Stimulated activated memory B cell treated with anti-CD40 and anti-IgM and Interleukin-4, amounts not matched to agents 10 μg/mL and 1 μg/mL and 100 μg/mL, for 72 hours (primary cell): ENCODE results near the gene PRR23C.

Experiments
- ATAC-seq: fragments of 150-1000 bp; cut with Tn5 transposase; 2 replicates; pipeline ENCODE4 v1.10.0; 2021
- H3K27ac Mint-ChIP-seq: one replicate; pipeline ENCODE4 v1.8.0; 2022; ENCODE audit warnings: mild to moderate bottlenecking, mixed read lengths
- H3K27me3 Mint-ChIP-seq: one replicate; pipeline ENCODE4 v1.8.0; 2022; ENCODE audit warnings: mixed read lengths
- H3K36me3 Mint-ChIP-seq: one replicate; pipeline ENCODE4 v1.8.0; 2022; ENCODE audit warnings: mixed read lengths
- H3K4me1 Mint-ChIP-seq: one replicate; pipeline ENCODE4 v1.8.0; 2022; ENCODE audit warnings: mixed read lengths
- H3K4me3 Mint-ChIP-seq: one replicate; pipeline ENCODE4 v1.8.0; 2022; ENCODE audit warnings: mild to moderate bottlenecking, moderate library complexity, mixed read lengths
- H3K9me3 Mint-ChIP-seq: one replicate; pipeline ENCODE4 v1.8.0; 2022; ENCODE audit warnings: mixed read lengths

Gene PRR23C

DNA sequence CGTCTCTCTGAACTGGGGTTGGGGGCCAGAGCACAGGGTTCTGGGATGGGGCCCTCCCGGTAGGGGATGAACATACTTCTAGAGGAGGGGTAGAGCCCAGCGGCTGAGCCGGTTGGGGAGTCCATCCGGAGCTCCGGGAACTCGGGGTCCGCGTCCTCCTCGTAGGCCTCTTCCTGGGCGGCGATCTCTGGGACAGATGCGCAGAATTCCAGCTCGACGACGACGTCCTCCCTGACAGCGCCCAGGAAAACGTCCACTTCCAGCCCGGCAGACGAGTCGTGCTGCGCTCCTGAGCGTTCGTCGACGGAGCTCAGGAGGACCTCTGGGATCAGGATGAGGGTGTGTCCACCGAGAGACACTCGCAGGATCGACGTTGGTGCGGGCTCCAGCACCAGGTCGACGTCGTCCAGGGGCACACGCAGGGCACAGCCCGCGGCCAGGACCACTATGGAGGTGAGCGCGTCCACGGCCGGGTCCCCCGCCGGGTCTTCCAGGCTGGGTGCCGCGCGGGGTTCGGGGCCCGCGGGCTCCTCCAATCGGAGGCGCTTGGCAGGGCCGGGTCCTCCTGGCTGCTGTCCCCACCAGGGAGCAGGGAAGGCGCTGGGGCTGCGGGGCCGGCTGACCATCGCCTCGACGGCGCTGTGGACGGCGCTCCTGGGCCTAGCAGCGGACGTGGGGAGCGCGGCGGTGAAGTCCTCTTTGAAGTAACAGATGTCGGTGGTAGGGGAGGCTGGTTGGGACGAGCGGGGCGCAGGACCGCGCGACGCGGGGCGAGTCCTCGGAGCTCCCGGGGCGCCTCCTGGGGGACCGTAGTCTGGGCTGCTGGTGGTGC is 24.4 kb downstream of the PRR23C start:
- H3K36me3 Mint-ChIP-seq: no peaks in the 10 kb centered on the region
- no peaks in the 10 kb centered on the region for H3K4me1 Mint-ChIP-seq
- ATAC-seq: peak; percentile 31
- H3K9me3 Mint-ChIP-seq: peaks cover 2% of the 10 kb centered on the region
- no peak overlapping the region for H3K27ac Mint-ChIP-seq
- no peaks in the 10 kb centered on the region for H3K27me3 Mint-ChIP-seq
- no peak overlapping the region for H3K4me3 Mint-ChIP-seq

GRCh38 chr3:139016430-139017048 is 28.2 kb downstream of the PRR23C start:
- H3K4me1 Mint-ChIP-seq: no peaks in the 10 kb centered on the region

GRCh38 chr3:139006051-139006716 is 38.5 kb downstream of the PRR23C start, which contains the start of gene PRR23A:
TSS of gene PRR23A (minus strand) at chr3:139006268. CDS start at chr3:139006268, 0 bp downstream.
- ATAC-seq: peak; percentile 64

More at GRCh38 chr3:139016430-139017048, 28.2 kb downstream of the PRR23C start:
- H3K9me3 Mint-ChIP-seq: peaks cover 14% of the 10 kb centered on the region
- no peaks in the 10 kb centered on the region for H3K27me3 Mint-ChIP-seq
- no peak for ATAC-seq
- no peak overlapping the region for H3K27ac Mint-ChIP-seq
- no peaks in the 10 kb centered on the region for H3K36me3 Mint-ChIP-seq
- H3K4me3 Mint-ChIP-seq: no peak overlapping the region

DNA sequence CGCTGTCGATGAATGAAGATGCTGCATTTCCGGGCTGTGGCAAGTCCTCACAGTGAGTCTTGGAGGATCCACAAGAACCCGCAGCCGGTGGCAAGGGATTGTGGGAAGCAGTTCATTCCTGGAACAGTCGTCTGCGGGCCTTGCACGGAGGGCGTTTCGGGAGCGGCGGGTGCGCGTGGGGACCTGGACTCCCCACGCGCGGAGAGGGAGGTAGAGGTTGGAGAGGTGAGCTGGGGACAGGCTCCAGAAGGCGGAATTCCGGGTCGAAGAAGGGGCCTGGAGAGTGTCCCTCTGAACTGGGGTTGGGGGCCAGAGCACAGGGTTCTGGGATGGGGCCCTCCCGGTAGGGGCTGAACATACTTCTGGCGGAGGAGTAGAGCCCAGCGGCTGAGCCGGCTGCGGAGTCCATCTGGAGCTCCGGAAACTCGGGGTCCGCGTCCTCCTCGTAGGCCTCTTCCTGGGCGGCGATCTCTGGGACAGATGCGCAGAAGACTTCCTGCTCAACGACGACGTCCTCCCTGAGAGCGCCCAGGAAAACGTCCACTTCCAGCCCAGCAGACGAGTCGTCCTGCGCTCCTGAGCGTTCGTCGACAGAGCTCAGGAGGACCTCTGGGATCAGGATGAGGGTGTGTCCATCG is 39.2 kb downstream of the PRR23C start:
- Mint-ChIP-seq H3K9me3 (peaks cover 27% of the 10 kb centered on the region), H3K4me1 (no peaks in the 10 kb centered on the region), H3K4me3 (no peak overlapping the region), H3K27me3 (no peaks in the 10 kb centered on the region), H3K36me3 (peaks cover 6% of the 10 kb centered on the region), H3K27ac (no peak overlapping the region)
- no peak for ATAC-seq

More at GRCh38 chr3:139006051-139006716, 38.5 kb downstream of the PRR23C start, which contains the start of gene PRR23A:
- no peak within 1 kb of the TSS for H3K4me3 Mint-ChIP-seq
- no peaks in the 10 kb centered on the region for H3K27me3 Mint-ChIP-seq
- H3K9me3 Mint-ChIP-seq: peaks cover 26% of the 10 kb centered on the region
- H3K27ac Mint-ChIP-seq: no peak within 1 kb of the TSS
- H3K4me1 Mint-ChIP-seq: no peaks in the 10 kb centered on the region
- H3K36me3 Mint-ChIP-seq: peaks cover 6% of the 10 kb centered on the region

- no peaks in the 10 kb centered on the region for H3K36me3 Mint-ChIP-seq
- H3K27ac Mint-ChIP-seq: no peak overlapping the region
- no peak overlapping the region for H3K4me3 Mint-ChIP-seq
- H3K4me1 Mint-ChIP-seq: no peaks in the 10 kb centered on the region
- peaks cover 5% of the 10 kb centered on the region for H3K9me3 Mint-ChIP-seq
- no peak for ATAC-seq
- H3K27me3 Mint-ChIP-seq: peaks cover 16% of the 10 kb centered on the region
Observed at GRCh38 chr3:138995706-138996105, 49.0 kb downstream of the PRR23C start.
